Heart left ventricle (tissue), 16 donors: Measurements from ENCODE around the gene EXOC7. TPM values are rescaled to one million over a fixed set of nuclear protein-coding genes. Genes with fewer than 3 reads are reported as not detected.

ENCODE experiments used
- ATAC-seq, 4 donors: fragments of 200-7000 bp; cut with Tn5 transposase; one replicate each; pipeline ENCODE4 v1.9.1; 2020 to 2022; ENCODE audit warnings: moderate library complexity in 4 of 4, mild to moderate bottlenecking in 3 of 4, moderate number of reproducible peaks in 1 of 4
- DNase-seq, 5 donors: peaks; one replicate each; pipeline ENCODE4 v3.0.0-alpha.2; 2020
- H3K27ac ChIP-seq, 12 donors: fragments of 200-600 bp; sonication (generic) in 4 of 12; one replicate each; pipeline versions ENCODE4 v1.5.0 to v1.8.0; 2016 to 2022; ENCODE audit warnings: mild to moderate bottlenecking in 2 of 12
- H3K27me3 ChIP-seq, 9 donors: fragments of 200-600 bp; sonication (generic) in 2 of 9; one replicate each; pipeline versions ENCODE4 v1.5.1 to v1.8.0; 2016 to 2022; ENCODE audit warnings: mild to moderate bottlenecking in 3 of 9
- H3K36me3 ChIP-seq, 9 donors: fragments of 200-600 bp; sonication (generic) in 2 of 9; one replicate each; pipeline versions ENCODE4 v1.5.0 to v1.8.0; 2018 to 2022; ENCODE audit warnings: mild to moderate bottlenecking in 2 of 9
- H3K4me1 ChIP-seq, 12 donors: fragments of 200-600 bp; sonication (generic) in 4 of 12; one replicate each; pipeline versions ENCODE4 v1.5.0 to v1.8.0; 2016 to 2022; ENCODE audit warnings: mild to moderate bottlenecking in 3 of 12
- H3K4me3 ChIP-seq, 12 donors: fragments of 200-600 bp; sonication (generic) in 4 of 12; one replicate each; pipeline versions ENCODE4 v1.5.0 to v1.8.0; 2017 to 2022; ENCODE audit warnings: mild to moderate bottlenecking in 9 of 12, moderate library complexity in 4 of 12
- H3K9me3 ChIP-seq, 12 donors: fragments of 200-600 bp; sonication (generic) in 4 of 12; one replicate each; pipeline versions ENCODE4 v1.5.0 to v1.8.0; 2016 to 2022; ENCODE audit warnings: mild to moderate bottlenecking in 1 of 12
- POLR2A ChIP-seq, 2 donors: fragments of 450-650 bp; IDR thresholded peaks; one replicate each; pipeline ENCODE4 v1.6.1; 2017; ENCODE audit warnings: antibody characterized with exemption in 2 of 2, mild to moderate bottlenecking in 2 of 2, moderate library complexity in 2 of 2
- WGBS, 4 donors: extraction: QIAGEN DNeasy Blood & Tissue Kit in 2 of 4; methylation state at CpG; one replicate each; pipeline versions ENCODE4 v1.1.5 to v1.1.7; 2013 to 2018; 5-methylcytosine and 5-hydroxymethylcytosine counted together
- intact Hi-C, 10 donors: fragments of 100-400 bp; cut with DNase I; formaldehyde crosslinking; loops; one replicate each; pipeline versions ENCODE4 v1.11.1 to v1.14.2; 2022
- polyA plus RNA-seq, 2 donors: library from polyadenylated mRNA; stranded (reverse); fragments of 200-250 nt; gene quantifications; one replicate each; pipeline ENCODE4 v1.2.3, GENCODE V29; 2013
- total RNA-seq, 9 donors: library from RNA; depleted of rRNA in 2 of 9; stranded (reverse); fragments of >200 nt in 2 of 9; fragmentation: NEBNext Ultra II Directional in 3 of 9; extraction: Animal tissue kit (Norgen Biotek cat#: 25700) in 3 of 9; gene quantifications; one replicate each; pipeline versions ENCODE4 v1.1.0 to v1.2.4, GENCODE V29; 2016 to 2023
- TF ChIP-seq, protein P1 (sequence below), 12 donors: fragments of 200-600 bp; sonication (generic) in 4 of 12; IDR thresholded peaks; one replicate each; pipeline versions ENCODE4 v1.5.0 to v1.8.0; 2018 to 2022; ENCODE audit warnings: antibody characterized with exemption in 12 of 12, mild to moderate bottlenecking in 5 of 12
- donor health status: ischemic (EF 13 %, LVEDD 7.1; RV severe dilation, severe dysfunction).
- donor health status: healthy with polysubstance abuse.
- donor health status: DM: no; HTN: yes; CAD: no.
- donor health status: DM: no; HTN: no; CAD: no.
- donor health status: ischemic (EF 25% LVEDD 6.9; RV normal size, moderate dysfunction).
- donor health status: ischemic (EF 25% LVEDD 5.7; RV mildly dilated, moderate dysfunction).
- donor health status: healthy.
- donor health status: DM: yes; HTN: yes; CAD: no.
- donor health status: ischemic (EF 35%, LVEDD 5.7; RV mildly dilated, moderate dysfunction).
- donor health status: nonischemic (EF 11% LVEDD 7.7; RV severe dilation, severe dysfunction).
- donor health status: DM: yes; HTN: yes; CAD: no.
- donor health status: PGD.
- donor health status: ischemic (EF 29% LVEDD 5.4; RV normal size, mild dysfunction).
- donor health status: nonischemic (EF 23%, LVEDD 6.1; RV moderate dilation, normal function).

The EXOC7 gene
- total and polyA plus RNA-seq, 11 donors: 39.7 to 107 (median 77.0) TPM

DNA sequence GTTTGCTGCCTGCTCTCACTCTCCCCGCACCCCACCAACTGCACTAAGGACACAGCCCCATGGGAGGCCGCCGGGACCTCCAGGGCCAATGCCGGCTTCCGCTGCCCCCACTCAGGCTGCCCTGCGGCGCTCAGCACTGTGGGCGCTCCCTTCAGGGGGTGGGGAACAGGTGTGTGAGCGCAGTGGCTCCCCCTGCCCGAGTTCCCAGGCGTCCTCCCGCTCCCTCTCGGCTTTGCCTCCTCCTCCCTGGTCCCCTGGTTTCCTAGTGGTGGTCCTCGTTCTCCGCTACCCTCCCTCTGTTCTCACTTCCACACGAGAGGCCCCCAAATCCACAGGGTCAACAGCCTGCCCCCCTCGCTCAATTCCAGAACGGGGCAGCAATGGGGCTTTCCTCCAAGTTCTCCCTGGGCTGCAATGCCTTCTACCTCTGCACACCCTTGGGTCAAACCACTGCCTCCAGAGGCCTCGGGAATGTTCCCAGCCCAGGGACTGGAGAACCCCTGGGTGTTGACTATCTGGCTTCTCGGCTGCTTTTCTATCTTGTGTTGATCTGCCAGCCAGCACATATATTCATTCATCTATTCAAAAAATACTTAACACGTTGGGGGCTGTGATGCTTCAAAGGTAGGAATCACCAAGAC, 27.6 kb upstream of the EXOC7 start:
- TF ChIP-seq POLR2A (IDR thresholded peaks at IDR 0.05): no peak
- TF ChIP-seq, protein P1, sequence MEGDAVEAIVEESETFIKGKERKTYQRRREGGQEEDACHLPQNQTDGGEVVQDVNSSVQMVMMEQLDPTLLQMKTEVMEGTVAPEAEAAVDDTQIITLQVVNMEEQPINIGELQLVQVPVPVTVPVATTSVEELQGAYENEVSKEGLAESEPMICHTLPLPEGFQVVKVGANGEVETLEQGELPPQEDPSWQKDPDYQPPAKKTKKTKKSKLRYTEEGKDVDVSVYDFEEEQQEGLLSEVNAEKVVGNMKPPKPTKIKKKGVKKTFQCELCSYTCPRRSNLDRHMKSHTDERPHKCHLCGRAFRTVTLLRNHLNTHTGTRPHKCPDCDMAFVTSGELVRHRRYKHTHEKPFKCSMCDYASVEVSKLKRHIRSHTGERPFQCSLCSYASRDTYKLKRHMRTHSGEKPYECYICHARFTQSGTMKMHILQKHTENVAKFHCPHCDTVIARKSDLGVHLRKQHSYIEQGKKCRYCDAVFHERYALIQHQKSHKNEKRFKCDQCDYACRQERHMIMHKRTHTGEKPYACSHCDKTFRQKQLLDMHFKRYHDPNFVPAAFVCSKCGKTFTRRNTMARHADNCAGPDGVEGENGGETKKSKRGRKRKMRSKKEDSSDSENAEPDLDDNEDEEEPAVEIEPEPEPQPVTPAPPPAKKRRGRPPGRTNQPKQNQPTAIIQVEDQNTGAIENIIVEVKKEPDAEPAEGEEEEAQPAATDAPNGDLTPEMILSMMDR (IDR thresholded peaks at IDR 0.05): no peak
- intact Hi-C loops: no loop called here
- DNase-seq (peak in 1 of 5 donors; percentile 64), ATAC-seq (no peak)
- WGBS, 4 donors: 46 to 51% (median 48%) methylated on average over 20 to 21 of the region's 21 CpGs
- H3K36me3 ChIP-seq: no peaks in the 10 kb centered on the region
- H3K27me3 ChIP-seq: peaks cover 0 to 64% (median 52%) of the 10 kb centered on the region in 9 donors
- H3K9me3 ChIP-seq: no peaks in the 10 kb centered on the region
- no peak overlapping the region for H3K4me3 ChIP-seq
- H3K4me1 ChIP-seq: peaks cover 0 to 9% (median 0%) of the 10 kb centered on the region in 12 donors
- no peak overlapping the region for H3K27ac ChIP-seq

DNA sequence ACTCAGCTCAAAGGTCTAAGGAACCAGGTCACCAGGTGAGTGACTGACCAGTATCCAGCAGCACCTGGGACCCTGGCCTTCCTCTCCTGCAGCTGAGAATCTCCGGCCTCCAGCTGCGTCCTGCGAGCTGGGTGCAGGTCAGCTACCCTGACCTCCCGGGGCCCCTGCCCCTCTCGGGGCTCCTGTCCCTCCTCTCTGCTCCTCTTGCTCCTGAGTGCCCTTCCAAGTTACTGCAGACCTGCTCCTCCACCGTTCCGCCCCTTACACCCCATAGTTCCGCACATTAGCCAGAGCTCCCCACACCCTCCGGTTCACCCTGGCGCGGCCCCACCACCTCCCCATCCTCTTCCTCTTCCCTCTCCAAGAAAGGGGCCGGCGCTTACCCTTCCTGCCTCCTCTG, 26.9 kb upstream of the EXOC7 start:
- Histone ChIP-seq H3K27ac (no peak overlapping the region), H3K4me3 (no peak overlapping the region), H3K4me1 (peaks cover 0 to 9% (median 0%) of the 10 kb centered on the region in 12 donors), H3K36me3 (no peaks in the 10 kb centered on the region), H3K27me3 (peaks cover 0 to 57% (median 45%) of the 10 kb centered on the region in 9 donors), H3K9me3 (no peaks in the 10 kb centered on the region)
- ATAC-seq: no peak
- TF ChIP-seq, protein P1 (IDR thresholded peaks at IDR 0.05): no peak
- TF ChIP-seq POLR2A (IDR thresholded peaks at IDR 0.05): no peak
- intact Hi-C loops: no loop called here
- DNase-seq: peak in 1 of 5 donors; percentile 48
- 31 to 47% (median 41%) methylated on average over 12 to 13 of the region's 13 CpGs for WGBS, 4 donors

DNA sequence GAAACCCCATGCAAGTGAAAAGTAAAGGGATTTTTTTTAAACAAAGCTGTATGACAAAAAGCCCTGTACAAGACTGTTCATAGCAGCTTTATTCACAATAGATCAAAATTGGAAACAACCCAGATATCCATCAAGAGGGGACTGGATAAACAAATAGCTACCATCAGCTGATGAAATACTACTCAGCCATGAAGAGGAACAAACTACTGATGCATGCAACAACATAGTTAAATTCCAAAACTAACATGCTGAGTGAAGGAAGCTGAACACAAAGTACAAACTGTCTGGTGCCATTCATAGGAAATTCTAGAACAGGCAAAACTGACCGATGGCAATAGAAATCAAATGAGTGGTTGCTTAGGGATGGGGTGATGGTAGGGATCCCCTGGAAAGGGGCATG, 22.3 kb upstream of the EXOC7 start:
- H3K27ac ChIP-seq: no peak overlapping the region
- H3K4me1 ChIP-seq: peaks cover 0 to 15% (median 2%) of the 10 kb centered on the region in 12 donors
- H3K27me3 ChIP-seq: peaks cover 0 to 11% (median 4%) of the 10 kb centered on the region in 9 donors
- TF ChIP-seq, protein P1 (IDR thresholded peaks at IDR 0.05): no peak
- no peak for TF ChIP-seq POLR2A (IDR thresholded peaks at IDR 0.05)
- H3K36me3 ChIP-seq: no peaks in the 10 kb centered on the region
- WGBS, 4 donors: 89 to 97% (median 97%) methylated on average over 1 of the region's 1 CpG
- DNase-seq (no peak), ATAC-seq (no peak)
- no peak overlapping the region for H3K4me3 ChIP-seq
- no peaks in the 10 kb centered on the region for H3K9me3 ChIP-seq
- intact Hi-C loops: no loop called here

DNA sequence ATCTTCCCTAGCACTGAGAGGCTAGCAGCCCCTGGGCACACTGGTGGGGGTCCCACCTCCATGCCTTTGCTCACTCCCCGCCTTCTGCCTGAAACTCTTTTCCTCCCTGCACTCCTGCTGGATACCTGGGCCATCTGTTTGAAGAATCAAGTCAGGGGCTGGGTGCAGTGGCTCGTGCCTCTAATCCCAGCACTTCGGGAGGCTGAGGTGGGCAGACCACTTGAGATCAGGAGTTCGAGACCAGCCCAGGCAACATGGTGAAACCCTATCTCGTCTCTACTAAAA, 21.7 kb upstream of the EXOC7 start:
- no peaks in the 10 kb centered on the region for H3K36me3 ChIP-seq
- no peaks in the 10 kb centered on the region for H3K9me3 ChIP-seq
- H3K4me1 ChIP-seq: peaks cover 0 to 15% (median 2%) of the 10 kb centered on the region in 12 donors
- DNase-seq: peak in 1 of 5 donors; percentile 30
- no peak for ATAC-seq
- no peak overlapping the region for H3K4me3 ChIP-seq
- H3K27ac ChIP-seq: no peak overlapping the region
- intact Hi-C loops: no loop called here
- WGBS, 4 donors: 87 to 90% (median 89%) methylated on average over 4 to 5 of the region's 5 CpGs
- TF ChIP-seq, protein P1 (IDR thresholded peaks at IDR 0.05): no peak
- TF ChIP-seq POLR2A (IDR thresholded peaks at IDR 0.05): no peak
- peaks cover 0 to 6% (median 0%) of the 10 kb centered on the region in 9 donors for H3K27me3 ChIP-seq
